Kidney epithelial cell (primary cell): Measurements from ENCODE around the gene LCP2. TPM values are rescaled to one million over a fixed set of nuclear protein-coding genes. Genes with fewer than 3 reads are reported as not detected.

Experiments
- DNase-seq: peaks from one replicate; pipeline ENCODE4 v3.0.0-alpha.2; 2010; ENCODE audit warnings: low read depth
- H3K27me3 ChIP-seq: 2 replicates; pipeline ENCODE4 v1.6.0; 2011; ENCODE audit warnings: low read length; ENCODE audit not compliant: control insufficient read depth, insufficient read depth
- H3K36me3 ChIP-seq: 2 replicates; pipeline ENCODE4 v1.5.1; 2011; ENCODE audit warnings: low read length; ENCODE audit not compliant: control insufficient read depth, insufficient read depth
- H3K4me3 ChIP-seq: 2 replicates; pipeline ENCODE4 v1.5.1; 2011; ENCODE audit warnings: low read depth, mild to moderate bottlenecking, control low read depth, low read length
- total RNA-seq: library from RNA; depleted of rRNA; stranded (reverse); fragments of >200 nt; gene quantifications from 2 replicates; pipeline ENCODE4 v1.2.3, GENCODE V29; 2015
- TF ChIP-seq, protein P1 (sequence below): IDR thresholded peaks from 2 replicates; pipeline ENCODE4 v1.5.1; 2011; ENCODE audit warnings: mild to moderate bottlenecking, moderate library complexity, low read length, control low read depth, inconsistent platforms; ENCODE audit not compliant: insufficient read depth, poor library complexity, severe bottlenecking

Gene LCP2
- total RNA-seq, 1 donor from 2014 or later, result 0.13 TPM

DNA sequence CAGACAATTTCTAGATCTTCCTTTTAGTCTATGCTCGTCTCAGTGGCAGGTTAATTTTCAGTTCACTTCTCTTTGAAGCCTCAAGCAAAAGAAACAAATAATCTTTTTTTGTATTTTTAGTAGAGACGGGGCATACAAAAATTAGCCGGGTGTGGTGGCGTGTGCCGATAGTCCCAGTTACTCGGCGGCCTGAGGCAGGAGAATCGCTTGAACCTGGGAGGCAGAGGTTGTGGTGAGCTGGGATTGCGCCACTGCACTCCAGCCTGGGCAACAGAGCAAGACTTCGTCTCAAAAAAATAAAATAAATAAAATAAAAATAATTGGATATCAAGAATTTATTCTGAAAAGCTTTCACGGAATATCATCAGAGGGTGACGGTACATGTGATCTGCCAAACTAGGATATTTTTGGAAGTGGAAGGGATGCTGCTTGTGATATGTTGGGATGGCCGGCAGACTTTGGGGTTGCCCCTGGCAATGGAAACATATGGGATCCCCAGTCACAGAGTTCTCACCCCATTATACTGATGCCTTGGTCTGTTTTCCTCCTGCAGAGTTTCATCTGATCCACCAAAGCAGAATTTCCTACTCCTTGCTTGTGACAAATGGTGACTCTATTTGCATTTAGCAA, 7.6 kb upstream of the LCP2 start:
- no peaks in the 10 kb centered on the region for H3K36me3 ChIP-seq
- H3K4me3 ChIP-seq, result no peak overlapping the region
- peaks cover 5% of the 10 kb centered on the region for H3K27me3 ChIP-seq
- no peak for DNase-seq
- TF ChIP-seq, protein P1, sequence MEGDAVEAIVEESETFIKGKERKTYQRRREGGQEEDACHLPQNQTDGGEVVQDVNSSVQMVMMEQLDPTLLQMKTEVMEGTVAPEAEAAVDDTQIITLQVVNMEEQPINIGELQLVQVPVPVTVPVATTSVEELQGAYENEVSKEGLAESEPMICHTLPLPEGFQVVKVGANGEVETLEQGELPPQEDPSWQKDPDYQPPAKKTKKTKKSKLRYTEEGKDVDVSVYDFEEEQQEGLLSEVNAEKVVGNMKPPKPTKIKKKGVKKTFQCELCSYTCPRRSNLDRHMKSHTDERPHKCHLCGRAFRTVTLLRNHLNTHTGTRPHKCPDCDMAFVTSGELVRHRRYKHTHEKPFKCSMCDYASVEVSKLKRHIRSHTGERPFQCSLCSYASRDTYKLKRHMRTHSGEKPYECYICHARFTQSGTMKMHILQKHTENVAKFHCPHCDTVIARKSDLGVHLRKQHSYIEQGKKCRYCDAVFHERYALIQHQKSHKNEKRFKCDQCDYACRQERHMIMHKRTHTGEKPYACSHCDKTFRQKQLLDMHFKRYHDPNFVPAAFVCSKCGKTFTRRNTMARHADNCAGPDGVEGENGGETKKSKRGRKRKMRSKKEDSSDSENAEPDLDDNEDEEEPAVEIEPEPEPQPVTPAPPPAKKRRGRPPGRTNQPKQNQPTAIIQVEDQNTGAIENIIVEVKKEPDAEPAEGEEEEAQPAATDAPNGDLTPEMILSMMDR, result no peak

DNA sequence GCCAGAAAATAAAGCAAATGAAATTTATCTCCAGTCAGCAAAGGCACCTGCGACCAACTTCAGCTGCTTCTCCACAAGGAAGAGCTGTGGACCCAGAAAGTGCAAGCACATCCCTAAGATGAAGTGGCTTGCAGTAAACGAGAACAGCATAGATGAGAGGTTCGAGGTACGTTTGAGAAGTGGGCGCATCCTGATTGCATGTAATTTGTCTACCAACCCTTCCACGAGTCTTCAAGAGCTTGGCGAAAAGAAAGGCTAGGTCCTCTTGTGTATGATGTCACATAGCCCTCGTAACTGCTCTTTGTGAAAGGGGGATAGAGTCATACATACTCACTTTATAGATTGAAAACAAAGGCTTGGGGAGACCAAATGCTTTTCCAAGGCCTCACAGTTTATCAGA, 6.0 kb upstream of the LCP2 start:
- H3K36me3 ChIP-seq, result no peaks in the 10 kb centered on the region
- H3K4me3 ChIP-seq, result no peak overlapping the region
- TF ChIP-seq, protein P1, result no peak
- H3K27me3 ChIP-seq, result peaks cover 5% of the 10 kb centered on the region
- DNase-seq, result no peak

- peaks cover 5% of the 10 kb centered on the region for H3K27me3 ChIP-seq
- TF ChIP-seq, protein P1, result no peak
- no peak for DNase-seq
- H3K36me3 ChIP-seq, result no peaks in the 10 kb centered on the region
- H3K4me3 ChIP-seq, result no peak overlapping the region
Measured at GRCh38 chr5:170302653-170303501, 5.3 kb upstream of the LCP2 start.

GRCh38 chr5:170301981-170302652, 4.5 kb upstream of the LCP2 start:
- TF ChIP-seq, protein P1, result no peak
- no peak for DNase-seq
- no peak overlapping the region for H3K4me3 ChIP-seq
- no peaks in the 10 kb centered on the region for H3K36me3 ChIP-seq
- peaks cover 5% of the 10 kb centered on the region for H3K27me3 ChIP-seq

DNA sequence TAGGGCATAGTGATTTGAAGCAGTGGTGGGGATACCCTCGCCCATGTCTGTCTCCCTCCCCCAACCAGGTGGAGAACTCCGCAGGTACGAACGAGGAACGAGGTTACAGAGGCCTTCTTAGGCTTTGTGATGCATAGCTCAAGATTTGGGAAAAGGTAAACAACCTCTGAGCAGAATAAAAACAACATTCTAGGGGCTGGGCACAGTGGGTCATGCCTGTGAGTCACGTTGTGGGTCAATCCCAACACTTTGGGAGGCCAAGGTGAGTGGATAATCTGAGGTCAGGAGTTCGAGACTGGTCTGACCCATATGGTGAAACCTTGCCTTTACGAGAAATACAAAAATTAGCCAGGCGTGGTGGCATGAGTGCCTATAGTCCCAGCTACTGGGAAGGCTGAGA, 3.6 kb upstream of the LCP2 start:
- Histone ChIP-seq H3K27me3 (peaks cover 5% of the 10 kb centered on the region), H3K36me3 (no peaks in the 10 kb centered on the region), H3K4me3 (no peak overlapping the region)
- DNase-seq, result no peak
- TF ChIP-seq, protein P1, result no peak
